HepG2 (cell line): Measurements from ENCODE around the gene MASP1. TPM values are rescaled to one million over a fixed set of nuclear protein-coding genes. Genes with fewer than 3 reads are reported as not detected.

Source experiments
- DPF2 ChIP-seq: sonication (generic); formaldehyde crosslinking; IDR thresholded peaks from 2 replicates; pipeline ENCODE4 v1.4.0; 2020; ENCODE audit warnings: mild to moderate bottlenecking, low read depth, missing genetic modification reagents, borderline replicate concordance
- GABPA ChIP-seq, 2 experiments: IDR thresholded peaks; 2 replicates each; pipeline ENCODE4 v1.6.1; 2011 to 2016; ENCODE audit warnings: low read depth in 2 of 2, low read length in 1 of 2, missing biosample characterization in 1 of 2, missing genetic modification characterization in 1 of 2
- HES4 ChIP-seq: sonication (generic); formaldehyde crosslinking; IDR thresholded peaks from 2 replicates; pipeline ENCODE4 v1.9.0; 2021; ENCODE audit warnings: mild to moderate bottlenecking, missing genetic modification reagents, borderline replicate concordance
- JARID2 ChIP-seq: sonication (generic); formaldehyde crosslinking; IDR thresholded peaks from 2 replicates; pipeline ENCODE4 v1.8.1; 2023; ENCODE audit warnings: missing genetic modification reagents, inconsistent platforms; ENCODE audit not compliant: insufficient replicate concordance
- JUN ChIP-seq: sonication (generic); formaldehyde crosslinking; IDR thresholded peaks from 2 replicates; pipeline ENCODE4 v1.4.0; 2020; ENCODE audit warnings: mild to moderate bottlenecking, missing genetic modification reagents
- KDM5A ChIP-seq: fragments of 200-600 bp; sonication (generic); IDR thresholded peaks from 2 replicates; pipeline ENCODE4 v1.7.0; 2018; ENCODE audit warnings: antibody characterized with exemption, mild to moderate bottlenecking, low read length, borderline replicate concordance
- SAFB2 ChIP-seq: sonication (generic); formaldehyde crosslinking; IDR thresholded peaks from 2 replicates; pipeline ENCODE4 v1.5.1; 2020; ENCODE audit warnings: missing genetic modification reagents, low read depth, mild to moderate bottlenecking, borderline replicate concordance
- SIN3A ChIP-seq: IDR thresholded peaks from 2 replicates; pipeline ENCODE4 v1.6.1; 2011; ENCODE audit warnings: low read depth, mild to moderate bottlenecking, control low read depth, low read length, borderline replicate concordance
- U2AF1 ChIP-seq: fragments of 200-400 bp; formaldehyde crosslinking; optimal IDR thresholded peaks from 2 replicates; pipeline ENCODE3; 2017; ENCODE audit warnings: mild to moderate bottlenecking, low read depth, low read length
- ZNF567 ChIP-seq: sonication (generic); formaldehyde crosslinking; IDR thresholded peaks from 2 replicates; pipeline ENCODE4 v1.8.1; 2023; ENCODE audit warnings: mild to moderate bottlenecking, missing genetic modification reagents, borderline replicate concordance
- ZNF737 ChIP-seq: sonication (generic); formaldehyde crosslinking; IDR thresholded peaks from 2 replicates; pipeline ENCODE4 v1.5.0; 2020; ENCODE audit warnings: missing genetic modification reagents, mild to moderate bottlenecking, borderline replicate concordance
- ZNF746 ChIP-seq: sonication (generic); formaldehyde crosslinking; IDR thresholded peaks from 2 replicates; pipeline ENCODE4 v1.8.0; 2022; ENCODE audit warnings: mild to moderate bottlenecking, missing genetic modification reagents
- polyA plus RNA-seq, 8 experiments: library from polyadenylated mRNA; depleted of rRNA in 3 of 8; stranded (reverse) in 7 of 8; unstranded in 1 of 8; fragments of >200 nt; fragmentation: Illumina TruSeq in 4 of 8; extraction: Trizol in 4 of 8; gene quantifications; 2 replicates each; pipeline versions ENCODE4 v1.2.1 to v1.2.3, GENCODE V29; 2011 to 2016; ENCODE audit warnings: low read depth in 4 of 8, missing spikeins in 1 of 8, mixed read lengths in 1 of 8; ENCODE audit not compliant: insufficient read depth in 1 of 8
- total RNA-seq, 5 experiments: library from RNA; depleted of rRNA; stranded (reverse); fragments of >200 nt; fragmentation: Illumina TruSeq; extraction: Trizol; gene quantifications; 2 replicates each; pipeline ENCODE4 v1.2.3, GENCODE V29; 2016; ENCODE audit warnings: low read depth in 1 of 5
- TF ChIP-seq, protein P1 (sequence below): sonication (generic); formaldehyde crosslinking; IDR thresholded peaks from 2 replicates; pipeline ENCODE4 v1.4.0; 2020; ENCODE audit warnings: missing genetic modification reagents, borderline replicate concordance
- TF ChIP-seq, protein P2 (sequence below): sonication (generic); formaldehyde crosslinking; conservative IDR thresholded peaks from 2 replicates; pipeline ENCODE4 v1.4.0; 2020; ENCODE audit warnings: missing genetic modification reagents
- TF ChIP-seq, protein P3 (sequence below): sonication (generic); formaldehyde crosslinking; IDR thresholded peaks from 2 replicates; pipeline ENCODE4 v1.4.0; 2020; ENCODE audit warnings: missing genetic modification reagents, borderline replicate concordance
- TF ChIP-seq, protein P4 (sequence below): sonication (generic); formaldehyde crosslinking; IDR thresholded peaks from 2 replicates; pipeline ENCODE4 v1.4.0; 2020; ENCODE audit warnings: missing genetic modification reagents
- TF ChIP-seq, protein P5 (sequence below): IDR thresholded peaks from 2 replicates; pipeline ENCODE4 v1.6.1; 2012; ENCODE audit warnings: inconsistent platforms

Gene MASP1
- total and polyA plus RNA-seq, 2 of the 13 experiments (the other 11 are each of a cell fraction or from before 2014, with no cell fraction given), result 10.8 to 56.0 TPM

DNA sequence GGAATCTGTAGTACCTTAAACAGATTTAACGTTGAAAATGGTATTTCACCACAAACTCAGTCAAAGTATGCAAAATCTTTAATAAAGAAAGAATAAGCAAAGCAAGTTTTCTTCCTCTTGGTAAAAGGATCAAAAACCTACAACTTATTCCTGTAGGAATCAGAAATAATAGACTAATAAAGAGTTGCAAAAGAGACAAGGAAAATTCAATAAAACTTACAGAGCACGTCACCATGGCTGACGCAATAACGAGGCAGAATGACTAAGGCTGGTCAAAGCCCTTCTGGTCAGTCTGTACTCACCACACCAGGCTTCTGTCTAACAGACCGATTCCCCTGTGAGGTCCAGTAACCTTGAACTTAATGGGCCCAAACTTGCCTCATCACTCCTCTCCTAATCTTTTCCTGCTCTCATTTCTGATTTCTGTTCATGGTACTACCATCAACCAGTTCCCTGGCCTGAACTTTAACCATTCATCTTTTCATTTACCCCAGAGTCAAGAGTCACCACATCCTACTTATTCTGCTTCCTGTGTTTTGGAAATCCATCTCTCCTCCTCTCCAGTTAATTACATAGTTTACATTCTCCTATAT lies 5.0 kb downstream of the MASP1 start (continued):
- TF ChIP-seq, protein P1, sequence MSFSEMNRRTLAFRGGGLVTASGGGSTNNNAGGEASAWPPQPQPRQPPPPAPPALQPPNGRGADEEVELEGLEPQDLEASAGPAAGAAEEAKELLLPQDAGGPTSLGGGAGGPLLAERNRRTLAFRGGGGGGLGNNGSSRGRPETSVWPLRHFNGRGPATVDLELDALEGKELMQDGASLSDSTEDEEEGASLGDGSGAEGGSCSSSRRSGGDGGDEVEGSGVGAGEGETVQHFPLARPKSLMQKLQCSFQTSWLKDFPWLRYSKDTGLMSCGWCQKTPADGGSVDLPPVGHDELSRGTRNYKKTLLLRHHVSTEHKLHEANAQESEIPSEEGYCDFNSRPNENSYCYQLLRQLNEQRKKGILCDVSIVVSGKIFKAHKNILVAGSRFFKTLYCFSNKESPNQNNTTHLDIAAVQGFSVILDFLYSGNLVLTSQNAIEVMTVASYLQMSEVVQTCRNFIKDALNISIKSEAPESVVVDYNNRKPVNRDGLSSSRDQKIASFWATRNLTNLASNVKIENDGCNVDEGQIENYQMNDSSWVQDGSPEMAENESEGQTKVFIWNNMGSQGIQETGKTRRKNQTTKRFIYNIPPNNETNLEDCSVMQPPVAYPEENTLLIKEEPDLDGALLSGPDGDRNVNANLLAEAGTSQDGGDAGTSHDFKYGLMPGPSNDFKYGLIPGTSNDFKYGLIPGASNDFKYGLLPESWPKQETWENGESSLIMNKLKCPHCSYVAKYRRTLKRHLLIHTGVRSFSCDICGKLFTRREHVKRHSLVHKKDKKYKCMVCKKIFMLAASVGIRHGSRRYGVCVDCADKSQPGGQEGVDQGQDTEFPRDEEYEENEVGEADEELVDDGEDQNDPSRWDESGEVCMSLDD, result no peak
- TF ChIP-seq, protein P2, sequence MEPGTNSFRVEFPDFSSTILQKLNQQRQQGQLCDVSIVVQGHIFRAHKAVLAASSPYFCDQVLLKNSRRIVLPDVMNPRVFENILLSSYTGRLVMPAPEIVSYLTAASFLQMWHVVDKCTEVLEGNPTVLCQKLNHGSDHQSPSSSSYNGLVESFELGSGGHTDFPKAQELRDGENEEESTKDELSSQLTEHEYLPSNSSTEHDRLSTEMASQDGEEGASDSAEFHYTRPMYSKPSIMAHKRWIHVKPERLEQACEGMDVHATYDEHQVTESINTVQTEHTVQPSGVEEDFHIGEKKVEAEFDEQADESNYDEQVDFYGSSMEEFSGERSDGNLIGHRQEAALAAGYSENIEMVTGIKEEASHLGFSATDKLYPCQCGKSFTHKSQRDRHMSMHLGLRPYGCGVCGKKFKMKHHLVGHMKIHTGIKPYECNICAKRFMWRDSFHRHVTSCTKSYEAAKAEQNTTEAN, result no peak; the same call in 1 of the 2 replicates
- TF ChIP-seq DPF2 (CRISPR knock-in tag) (0 out of 2 replicates have a peak, but pooled peaks have one; percentile 51), U2AF1 (no peak), ZNF746 (CRISPR knock-in tag) (no peak), ZNF567 (CRISPR knock-in tag) (no peak), HES4 (CRISPR knock-in tag) (no peak), KDM5A (no peak), JUN (CRISPR knock-in tag) (peak; percentile 54; the same call in 1 of the 2 replicates), GABPA (IDR thresholded peaks at IDR 0.05; ENCODE audit: low read depth, low read length) (no peak), GABPA (CRISPR knock-in tag; IDR thresholded peaks at IDR 0.05; ENCODE audit: low read depth) (peak; percentile 42; the same call in 1 of the 2 replicates), ZNF737 (CRISPR knock-in tag) (no peak), SIN3A (no peak), SAFB2 (CRISPR knock-in tag) (no peak), JARID2 (CRISPR knock-in tag) (no peak)
- TF ChIP-seq, protein P3, sequence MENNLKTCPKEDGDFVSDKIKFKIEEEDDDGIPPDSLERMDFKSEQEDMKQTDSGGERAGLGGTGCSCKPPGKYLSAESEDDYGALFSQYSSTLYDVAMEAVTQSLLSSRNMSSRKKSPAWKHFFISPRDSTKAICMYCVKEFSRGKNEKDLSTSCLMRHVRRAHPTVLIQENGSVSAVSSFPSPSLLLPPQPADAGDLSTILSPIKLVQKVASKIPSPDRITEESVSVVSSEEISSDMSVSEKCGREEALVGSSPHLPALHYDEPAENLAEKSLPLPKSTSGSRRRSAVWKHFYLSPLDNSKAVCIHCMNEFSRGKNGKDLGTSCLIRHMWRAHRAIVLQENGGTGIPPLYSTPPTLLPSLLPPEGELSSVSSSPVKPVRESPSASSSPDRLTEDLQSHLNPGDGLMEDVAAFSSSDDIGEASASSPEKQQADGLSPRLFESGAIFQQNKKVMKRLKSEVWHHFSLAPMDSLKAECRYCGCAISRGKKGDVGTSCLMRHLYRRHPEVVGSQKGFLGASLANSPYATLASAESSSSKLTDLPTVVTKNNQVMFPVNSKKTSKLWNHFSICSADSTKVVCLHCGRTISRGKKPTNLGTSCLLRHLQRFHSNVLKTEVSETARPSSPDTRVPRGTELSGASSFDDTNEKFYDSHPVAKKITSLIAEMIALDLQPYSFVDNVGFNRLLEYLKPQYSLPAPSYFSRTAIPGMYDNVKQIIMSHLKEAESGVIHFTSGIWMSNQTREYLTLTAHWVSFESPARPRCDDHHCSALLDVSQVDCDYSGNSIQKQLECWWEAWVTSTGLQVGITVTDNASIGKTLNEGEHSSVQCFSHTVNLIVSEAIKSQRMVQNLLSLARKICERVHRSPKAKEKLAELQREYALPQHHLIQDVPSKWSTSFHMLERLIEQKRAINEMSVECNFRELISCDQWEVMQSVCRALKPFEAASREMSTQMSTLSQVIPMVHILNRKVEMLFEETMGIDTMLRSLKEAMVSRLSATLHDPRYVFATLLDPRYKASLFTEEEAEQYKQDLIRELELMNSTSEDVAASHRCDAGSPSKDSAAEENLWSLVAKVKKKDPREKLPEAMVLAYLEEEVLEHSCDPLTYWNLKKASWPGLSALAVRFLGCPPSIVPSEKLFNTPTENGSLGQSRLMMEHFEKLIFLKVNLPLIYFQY (CRISPR knock-in tag), result peak; percentile 90
- TF ChIP-seq, protein P4, sequence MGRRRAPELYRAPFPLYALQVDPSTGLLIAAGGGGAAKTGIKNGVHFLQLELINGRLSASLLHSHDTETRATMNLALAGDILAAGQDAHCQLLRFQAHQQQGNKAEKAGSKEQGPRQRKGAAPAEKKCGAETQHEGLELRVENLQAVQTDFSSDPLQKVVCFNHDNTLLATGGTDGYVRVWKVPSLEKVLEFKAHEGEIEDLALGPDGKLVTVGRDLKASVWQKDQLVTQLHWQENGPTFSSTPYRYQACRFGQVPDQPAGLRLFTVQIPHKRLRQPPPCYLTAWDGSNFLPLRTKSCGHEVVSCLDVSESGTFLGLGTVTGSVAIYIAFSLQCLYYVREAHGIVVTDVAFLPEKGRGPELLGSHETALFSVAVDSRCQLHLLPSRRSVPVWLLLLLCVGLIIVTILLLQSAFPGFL, result no peak
- TF ChIP-seq, protein P5, sequence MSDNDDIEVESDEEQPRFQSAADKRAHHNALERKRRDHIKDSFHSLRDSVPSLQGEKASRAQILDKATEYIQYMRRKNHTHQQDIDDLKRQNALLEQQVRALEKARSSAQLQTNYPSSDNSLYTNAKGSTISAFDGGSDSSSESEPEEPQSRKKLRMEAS, result peak; percentile 19; the same call in 1 of the 2 replicates
